ENCODE measurements around the gene SEPTIN3.

- TF ChIP-seq, protein P1, sequence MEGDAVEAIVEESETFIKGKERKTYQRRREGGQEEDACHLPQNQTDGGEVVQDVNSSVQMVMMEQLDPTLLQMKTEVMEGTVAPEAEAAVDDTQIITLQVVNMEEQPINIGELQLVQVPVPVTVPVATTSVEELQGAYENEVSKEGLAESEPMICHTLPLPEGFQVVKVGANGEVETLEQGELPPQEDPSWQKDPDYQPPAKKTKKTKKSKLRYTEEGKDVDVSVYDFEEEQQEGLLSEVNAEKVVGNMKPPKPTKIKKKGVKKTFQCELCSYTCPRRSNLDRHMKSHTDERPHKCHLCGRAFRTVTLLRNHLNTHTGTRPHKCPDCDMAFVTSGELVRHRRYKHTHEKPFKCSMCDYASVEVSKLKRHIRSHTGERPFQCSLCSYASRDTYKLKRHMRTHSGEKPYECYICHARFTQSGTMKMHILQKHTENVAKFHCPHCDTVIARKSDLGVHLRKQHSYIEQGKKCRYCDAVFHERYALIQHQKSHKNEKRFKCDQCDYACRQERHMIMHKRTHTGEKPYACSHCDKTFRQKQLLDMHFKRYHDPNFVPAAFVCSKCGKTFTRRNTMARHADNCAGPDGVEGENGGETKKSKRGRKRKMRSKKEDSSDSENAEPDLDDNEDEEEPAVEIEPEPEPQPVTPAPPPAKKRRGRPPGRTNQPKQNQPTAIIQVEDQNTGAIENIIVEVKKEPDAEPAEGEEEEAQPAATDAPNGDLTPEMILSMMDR (conservative IDR thresholded peaks at IDR 0.05 in 1 of 2, IDR thresholded peaks at IDR 0.05 in 1 of 2; ENCODE audit: low read depth in 1 of 2, low read length in 2 of 2) = no peak
- TF ChIP-seq EZH2 (IDR thresholded peaks at IDR 0.05; ENCODE audit: low read length, missing control alignments) = no peak
These were observed 48.8 kb upstream of the SEPTIN3 start for GRCh38 chr22:41920271-41920976.
